VCaP (cell line): ENCODE data around the gene SLC6A11.

Experiments
- H3K27ac ChIP-seq: fragments of 450-650 bp; 2 replicates; pipeline ENCODE4 v1.5.1; 2017
- TF ChIP-seq, protein P1 (sequence below): fragments of 450-650 bp; conservative IDR thresholded peaks from 2 replicates; pipeline ENCODE4 v1.5.1; 2017; ENCODE audit warnings: mild to moderate bottlenecking, moderate library complexity

The SLC6A11 gene

DNA sequence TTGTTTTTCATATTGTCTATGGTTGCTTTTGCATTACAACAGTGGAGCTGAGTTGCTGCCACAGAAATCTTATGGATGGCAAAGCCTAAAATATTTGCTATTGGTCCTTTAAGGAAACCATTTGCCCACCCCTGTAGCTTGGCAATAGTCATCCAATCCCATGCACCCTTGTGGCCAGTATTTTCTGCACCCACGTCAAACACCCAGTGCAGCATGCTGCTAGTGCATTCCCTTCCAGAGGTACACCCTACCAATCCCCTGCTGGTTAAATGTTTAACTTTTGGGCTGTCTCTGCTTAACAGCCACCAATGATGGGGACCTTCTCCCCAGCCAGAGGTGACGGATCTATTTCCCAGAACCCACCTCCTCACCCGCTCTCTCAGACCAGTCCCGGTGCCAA is 23.8 kb upstream of the SLC6A11 start:
- TF ChIP-seq, protein P1, sequence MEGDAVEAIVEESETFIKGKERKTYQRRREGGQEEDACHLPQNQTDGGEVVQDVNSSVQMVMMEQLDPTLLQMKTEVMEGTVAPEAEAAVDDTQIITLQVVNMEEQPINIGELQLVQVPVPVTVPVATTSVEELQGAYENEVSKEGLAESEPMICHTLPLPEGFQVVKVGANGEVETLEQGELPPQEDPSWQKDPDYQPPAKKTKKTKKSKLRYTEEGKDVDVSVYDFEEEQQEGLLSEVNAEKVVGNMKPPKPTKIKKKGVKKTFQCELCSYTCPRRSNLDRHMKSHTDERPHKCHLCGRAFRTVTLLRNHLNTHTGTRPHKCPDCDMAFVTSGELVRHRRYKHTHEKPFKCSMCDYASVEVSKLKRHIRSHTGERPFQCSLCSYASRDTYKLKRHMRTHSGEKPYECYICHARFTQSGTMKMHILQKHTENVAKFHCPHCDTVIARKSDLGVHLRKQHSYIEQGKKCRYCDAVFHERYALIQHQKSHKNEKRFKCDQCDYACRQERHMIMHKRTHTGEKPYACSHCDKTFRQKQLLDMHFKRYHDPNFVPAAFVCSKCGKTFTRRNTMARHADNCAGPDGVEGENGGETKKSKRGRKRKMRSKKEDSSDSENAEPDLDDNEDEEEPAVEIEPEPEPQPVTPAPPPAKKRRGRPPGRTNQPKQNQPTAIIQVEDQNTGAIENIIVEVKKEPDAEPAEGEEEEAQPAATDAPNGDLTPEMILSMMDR = no peak
- H3K27ac ChIP-seq = no peak overlapping the region

DNA sequence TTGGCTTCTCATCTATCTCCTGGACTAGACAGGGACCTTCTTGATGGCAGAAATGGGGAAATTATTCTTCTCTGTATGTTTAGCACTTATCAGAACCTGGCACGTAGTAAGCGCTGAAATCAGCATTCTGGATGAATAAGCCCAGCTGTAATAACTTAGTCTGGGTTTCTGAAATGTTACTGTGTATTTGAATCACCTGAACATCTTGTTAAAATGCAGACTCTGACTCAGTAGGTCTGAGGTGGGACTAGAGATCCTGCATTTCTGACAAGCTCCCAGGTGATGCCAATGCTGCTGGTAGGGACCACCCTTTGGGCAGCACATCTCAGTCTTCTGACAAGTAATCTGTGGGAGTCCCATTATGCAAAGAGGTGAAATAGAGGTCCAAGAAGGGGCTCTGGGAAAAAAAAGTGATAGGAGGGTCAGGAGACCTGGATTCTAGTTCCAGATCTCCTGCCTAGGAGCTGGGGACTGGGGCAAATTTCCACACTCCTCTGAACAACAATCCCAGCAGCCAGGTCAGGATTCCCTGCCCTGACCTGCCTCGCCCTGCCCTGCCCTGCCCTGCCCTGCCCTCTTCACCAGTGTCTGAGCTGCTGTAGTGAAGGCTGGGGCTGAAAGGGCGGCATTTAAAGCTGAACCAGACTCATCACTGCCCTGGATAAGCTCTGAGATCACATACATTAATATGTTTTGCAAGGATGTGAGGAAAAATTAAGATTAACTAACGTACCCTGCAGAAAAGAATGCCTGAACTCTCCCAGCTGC is 17.2 kb upstream of the SLC6A11 start:
- TF ChIP-seq, protein P1 = no peak
- no peak overlapping the region; the same call in 1 of the 2 replicates for H3K27ac ChIP-seq

DNA sequence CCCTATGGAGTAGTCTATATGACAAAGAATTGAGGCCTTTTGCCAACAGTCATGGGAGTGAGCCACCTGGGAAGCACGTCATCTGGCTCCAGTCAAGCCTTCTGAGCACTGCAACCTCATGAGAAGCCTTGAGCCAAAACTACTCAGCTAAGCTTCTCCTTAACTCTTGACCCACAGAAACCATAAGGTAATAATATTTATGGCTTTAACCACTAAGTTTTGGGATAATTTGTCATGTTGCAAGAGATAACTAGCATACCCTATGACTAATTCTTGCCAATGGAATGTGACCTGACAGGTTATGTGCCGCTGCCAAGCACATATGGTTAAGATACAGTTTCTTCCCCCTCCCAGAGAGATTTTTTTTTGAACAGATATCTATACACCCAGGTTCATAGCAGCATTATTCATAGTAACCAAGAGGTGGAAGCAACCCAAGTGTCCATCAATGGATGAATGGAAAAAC is 11.8 kb upstream of the SLC6A11 start:
- TF ChIP-seq, protein P1 = no peak
- H3K27ac ChIP-seq = no peak overlapping the region

DNA sequence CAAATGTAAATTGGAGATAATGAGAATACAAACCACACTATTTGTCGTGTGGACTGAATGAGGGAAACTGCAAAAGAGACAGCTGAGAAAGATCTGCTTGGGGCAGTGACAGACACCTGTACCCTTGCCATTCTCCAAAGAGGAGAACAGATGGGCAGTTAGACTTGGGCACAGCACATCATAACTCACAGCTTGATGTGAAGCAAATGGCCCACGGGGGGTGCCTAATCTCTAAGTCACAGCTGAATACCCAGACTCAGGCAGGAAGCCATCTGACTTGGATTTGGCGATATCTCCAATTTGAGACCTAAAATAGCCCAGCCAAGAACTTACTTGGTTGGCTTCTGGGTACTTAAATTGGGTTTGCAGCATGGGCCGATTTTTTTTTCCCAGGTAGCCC is 10.0 kb upstream of the SLC6A11 start:
- TF ChIP-seq, protein P1 = no peak
- no peak overlapping the region for H3K27ac ChIP-seq

DNA sequence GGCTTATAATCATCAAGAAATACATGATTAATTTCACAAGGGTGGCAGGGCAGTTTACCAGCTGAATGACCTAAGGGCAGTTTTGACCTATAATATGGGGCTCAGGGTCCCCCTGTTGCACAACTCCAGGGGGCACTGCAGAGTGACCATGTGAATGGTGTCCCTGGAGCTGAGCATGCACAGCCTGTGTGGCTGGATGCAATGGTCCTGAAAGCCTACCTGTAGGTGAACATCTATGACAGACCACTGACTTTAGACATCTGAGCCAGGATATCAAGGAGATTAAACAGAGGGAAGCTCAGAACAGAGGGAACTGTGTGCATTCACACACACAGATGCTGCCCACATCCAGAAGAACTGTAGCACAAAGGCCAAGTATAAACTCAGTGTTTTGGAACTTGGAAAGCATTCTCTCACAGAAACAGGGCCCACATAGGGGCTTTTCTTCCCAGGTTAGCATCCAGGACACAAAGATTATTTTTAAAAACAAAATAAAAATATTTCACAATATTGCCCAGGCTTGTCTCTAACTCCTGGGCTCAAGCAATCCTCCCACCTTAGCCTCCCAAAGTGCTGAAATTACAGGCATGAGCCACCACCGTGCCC is 7.8 kb upstream of the SLC6A11 start:
- no peak overlapping the region for H3K27ac ChIP-seq
- TF ChIP-seq, protein P1 = no peak

DNA sequence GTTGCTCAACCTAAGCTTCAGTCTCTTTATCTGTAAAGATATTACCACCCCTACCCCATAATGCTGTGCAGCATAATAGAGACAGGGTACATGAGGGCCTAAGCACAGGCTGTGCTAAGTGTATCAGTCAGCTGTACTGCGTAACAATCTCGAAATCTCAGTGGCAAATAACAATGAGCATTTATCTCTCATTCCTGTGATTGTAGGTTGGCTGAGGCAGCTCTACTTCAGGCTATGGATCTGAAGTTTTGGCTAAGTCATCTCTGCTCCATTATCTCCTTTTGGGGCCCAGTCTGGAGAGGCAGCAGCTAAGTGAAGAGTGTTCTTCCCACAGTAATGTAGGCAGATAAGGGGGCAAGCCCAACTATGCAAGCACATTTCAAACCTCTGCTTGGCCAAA is 7.1 kb upstream of the SLC6A11 start:
- TF ChIP-seq, protein P1 = no peak
- H3K27ac ChIP-seq = no peak overlapping the region

DNA sequence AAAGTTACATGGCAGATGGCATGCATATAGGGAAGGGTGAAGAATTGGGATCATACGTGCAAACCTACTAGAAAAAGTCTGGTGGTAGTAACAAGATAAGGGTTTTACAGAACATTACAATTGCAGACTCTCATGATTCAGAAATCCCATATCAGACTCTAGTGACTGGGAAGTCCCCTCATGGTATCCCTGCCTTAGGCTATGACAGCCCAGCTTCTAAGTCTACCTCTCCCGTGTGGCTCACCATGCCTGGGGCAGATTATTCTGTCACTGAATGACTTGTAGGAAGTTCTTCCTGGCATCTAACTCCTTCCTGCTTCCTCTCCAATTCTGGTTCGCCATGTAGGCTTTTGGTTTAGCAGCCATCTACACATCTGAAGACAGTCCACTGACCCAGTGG is 5.7 kb upstream of the SLC6A11 start:
- TF ChIP-seq, protein P1 = no peak

More for the DNA sequence above, 5.7 kb upstream of the SLC6A11 start:
- H3K27ac ChIP-seq = no peak overlapping the region; the same call in 1 of the 2 replicates
